HEK293T (cell line): ENCODE results near the gene TCF7L2.

Experiments used
- ARNT ChIP-seq: fragments of 450-650 bp; IDR thresholded peaks from 2 replicates; pipeline ENCODE4 v1.6.1; 2017; ENCODE audit warnings: mild to moderate bottlenecking
- BHLHE40 ChIP-seq: fragments of 450-650 bp; IDR thresholded peaks from 2 replicates; pipeline ENCODE4 v1.6.1; 2016; ENCODE audit warnings: mild to moderate bottlenecking, moderate library complexity, borderline replicate concordance
- FOXA1 ChIP-seq: fragments of 450-650 bp; IDR thresholded peaks from 2 replicates; pipeline ENCODE4 v1.6.1; 2016; ENCODE audit warnings: mild to moderate bottlenecking
- FOXK2 ChIP-seq: fragments of 450-650 bp; IDR thresholded peaks from 2 replicates; pipeline ENCODE4 v1.6.1; 2016; ENCODE audit warnings: mild to moderate bottlenecking
- FOXM1 ChIP-seq: fragments of 450-650 bp; IDR thresholded peaks from 2 replicates; pipeline ENCODE4 v1.6.1; 2017; ENCODE audit warnings: mild to moderate bottlenecking, borderline replicate concordance
- HDGF ChIP-seq: fragments of 450-650 bp; IDR thresholded peaks from 2 replicates; pipeline ENCODE4 v1.6.1; 2017; ENCODE audit warnings: antibody characterized with exemption, borderline replicate concordance
- NFRKB ChIP-seq: fragments of 450-650 bp; IDR thresholded peaks from 2 replicates; pipeline ENCODE4 v1.6.1; 2016; ENCODE audit warnings: mild to moderate bottlenecking, moderate library complexity
- PKNOX1 ChIP-seq: fragments of 450-650 bp; IDR thresholded peaks from 2 replicates; pipeline ENCODE4 v1.6.1; 2016
- SP1 ChIP-seq: fragments of 450-650 bp; IDR thresholded peaks from 2 replicates; pipeline ENCODE4 v1.6.1; 2017
- TARDBP ChIP-seq: fragments of 450-650 bp; IDR thresholded peaks from 2 replicates; pipeline ENCODE4 v1.6.1; 2016
- ZNF384 ChIP-seq: fragments of 450-650 bp; IDR thresholded peaks from 2 replicates; pipeline ENCODE4 v1.6.1; 2016

GRCh38 chr10:113069595-113069994 is 119.5 kb downstream of the TCF7L2 start:
- TF ChIP-seq SP1 (no peak), TARDBP (no peak), FOXK2 (no peak), NFRKB (no peak), BHLHE40 (no peak), HDGF (no peak), PKNOX1 (no peak), FOXM1 (no peak), FOXA1 (no peak), ARNT (no peak), ZNF384 (no peak)
